ENCODE measurements around the gene FGD2.

GRCh38 chr6:37004044-37004980, 1.1 kb upstream of the FGD2 start:
- TF ChIP-seq EZH2 (IDR thresholded peaks at IDR 0.05; ENCODE audit: borderline replicate concordance, low read depth, low read length, severe bottlenecking) (no peak), CTCF (IDR thresholded peaks at IDR 0.05; ENCODE audit: extremely low read depth in 1 of 2, insufficient read depth in 1 of 2, low read depth in 1 of 2, low read length in 2 of 2) (no peak), POLR2A (IDR thresholded peaks at IDR 0.05; ENCODE audit: low read depth, low read length) (no peak), MAX (IDR thresholded peaks at IDR 0.05; ENCODE audit: insufficient read depth, insufficient read length) (no peak), GATA2 (IDR thresholded peaks at IDR 0.05; ENCODE audit: insufficient read depth, insufficient read length, low read depth, low read length) (no peak), MYC (IDR thresholded peaks at IDR 0.05; ENCODE audit: low read depth, low read length) (no peak)

Measured in endothelial cell of umbilical vein (primary cell).